Vagina (tissue), 2 donors: Measurements from ENCODE around the gene SUCLA2.

Experiments used
- POLR2A ChIP-seq, 2 donors: fragments of 450-650 bp; IDR thresholded peaks; one replicate each; pipeline ENCODE4 v1.6.1; 2017; ENCODE audit warnings: antibody characterized with exemption in 2 of 2, mild to moderate bottlenecking in 2 of 2, moderate library complexity in 2 of 2
- POLR2AphosphoS5 ChIP-seq, 2 donors: sonication (generic); formaldehyde crosslinking; IDR thresholded peaks; one replicate each; pipeline ENCODE4 v1.9.0; 2017; ENCODE audit warnings: antibody characterized with exemption in 2 of 2, mild to moderate bottlenecking in 2 of 2, low read depth in 1 of 2; ENCODE audit not compliant: insufficient read depth in 1 of 2
- TF ChIP-seq, protein P1 (sequence below), 3 experiments: fragments of 450-650 bp in 2 of 3; fragments of 200-600 bp in 1 of 3; sonication (generic) in 1 of 3; IDR thresholded peaks; one replicate each; pipeline ENCODE4 v1.5.1; 2017 to 2019; ENCODE audit warnings: antibody characterized with exemption in 3 of 3, mild to moderate bottlenecking in 2 of 3, moderate library complexity in 2 of 3

DNA sequence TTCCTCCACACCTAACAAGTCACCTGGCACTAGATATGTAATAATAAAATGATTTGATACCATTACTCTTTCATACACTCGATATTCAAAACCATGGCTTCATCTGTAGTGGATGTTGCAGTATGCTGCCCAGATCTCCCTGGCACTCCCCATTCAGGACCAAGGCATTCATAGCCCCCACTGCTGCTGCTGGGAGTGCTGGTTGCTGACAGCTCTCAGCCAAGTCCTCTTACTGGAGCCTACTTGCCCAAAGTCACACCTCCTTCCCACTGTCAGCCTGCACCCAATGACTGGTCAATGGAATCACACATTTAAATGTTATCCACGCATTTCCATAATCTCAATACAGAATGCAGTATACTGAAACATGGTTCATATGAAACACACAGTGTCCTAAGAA, 3.7 kb downstream of the SUCLA2 start:
- TF ChIP-seq, protein P1, sequence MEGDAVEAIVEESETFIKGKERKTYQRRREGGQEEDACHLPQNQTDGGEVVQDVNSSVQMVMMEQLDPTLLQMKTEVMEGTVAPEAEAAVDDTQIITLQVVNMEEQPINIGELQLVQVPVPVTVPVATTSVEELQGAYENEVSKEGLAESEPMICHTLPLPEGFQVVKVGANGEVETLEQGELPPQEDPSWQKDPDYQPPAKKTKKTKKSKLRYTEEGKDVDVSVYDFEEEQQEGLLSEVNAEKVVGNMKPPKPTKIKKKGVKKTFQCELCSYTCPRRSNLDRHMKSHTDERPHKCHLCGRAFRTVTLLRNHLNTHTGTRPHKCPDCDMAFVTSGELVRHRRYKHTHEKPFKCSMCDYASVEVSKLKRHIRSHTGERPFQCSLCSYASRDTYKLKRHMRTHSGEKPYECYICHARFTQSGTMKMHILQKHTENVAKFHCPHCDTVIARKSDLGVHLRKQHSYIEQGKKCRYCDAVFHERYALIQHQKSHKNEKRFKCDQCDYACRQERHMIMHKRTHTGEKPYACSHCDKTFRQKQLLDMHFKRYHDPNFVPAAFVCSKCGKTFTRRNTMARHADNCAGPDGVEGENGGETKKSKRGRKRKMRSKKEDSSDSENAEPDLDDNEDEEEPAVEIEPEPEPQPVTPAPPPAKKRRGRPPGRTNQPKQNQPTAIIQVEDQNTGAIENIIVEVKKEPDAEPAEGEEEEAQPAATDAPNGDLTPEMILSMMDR (IDR thresholded peaks at IDR 0.05) = no peak
- TF ChIP-seq POLR2A (IDR thresholded peaks at IDR 0.05) = no peak
- no peak for TF ChIP-seq POLR2AphosphoS5 (IDR thresholded peaks at IDR 0.05; ENCODE audit: insufficient read depth in 1 of 2, low read depth in 1 of 2)
